Prostate gland (tissue), 2 donors: ENCODE results near the gene SCRN2.

ENCODE experiments used
- CTCF ChIP-seq, 4 experiments: fragments of 200-600 bp in 2 of 4; fragments of 450-650 bp in 2 of 4; sonication (generic) in 2 of 4; IDR thresholded peaks; 1 replicate in 3 of 4; 2 replicates in 1 of 4; pipeline ENCODE4 v1.5.1; 2016 to 2019; ENCODE audit warnings: antibody characterized with exemption in 4 of 4, mild to moderate bottlenecking in 2 of 4, moderate library complexity in 2 of 4
- POLR2A ChIP-seq: fragments of 450-650 bp; IDR thresholded peaks from one replicate; pipeline ENCODE4 v1.6.1; 2016; ENCODE audit warnings: antibody characterized with exemption, mild to moderate bottlenecking
- POLR2AphosphoS5 ChIP-seq: sonication (generic); formaldehyde crosslinking; IDR thresholded peaks from one replicate; pipeline ENCODE4 v1.6.1; 2017; ENCODE audit warnings: antibody characterized with exemption

- TF ChIP-seq CTCF (IDR thresholded peaks at IDR 0.05): no peak
- no peak for TF ChIP-seq POLR2AphosphoS5
- no peak for TF ChIP-seq POLR2A
Measured at GRCh38 chr17:47823519-47823918, 17.6 kb downstream of the SCRN2 start.
